ENCODE data around the gene PHC3.

DNA sequence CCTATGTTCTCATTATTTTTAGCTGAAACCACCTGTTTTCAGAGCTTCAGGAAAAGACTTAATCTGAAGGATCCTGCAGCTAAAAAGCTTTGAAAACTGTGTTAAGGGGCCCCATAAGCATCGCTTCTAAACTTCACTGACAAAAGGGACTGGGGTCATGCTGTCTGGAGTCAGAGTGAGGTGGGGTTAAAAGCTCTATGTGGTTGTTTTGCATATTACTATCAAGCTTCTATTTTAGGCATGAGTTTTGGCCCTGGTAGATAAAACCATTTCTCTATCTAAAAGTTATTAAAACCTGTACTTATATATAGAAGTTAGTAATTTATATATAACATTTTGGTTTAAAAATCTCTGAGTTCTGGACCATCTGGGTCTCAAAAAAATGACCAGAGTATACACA lies 98.2 kb downstream of the PHC3 start:
- TF ChIP-seq, protein P1, sequence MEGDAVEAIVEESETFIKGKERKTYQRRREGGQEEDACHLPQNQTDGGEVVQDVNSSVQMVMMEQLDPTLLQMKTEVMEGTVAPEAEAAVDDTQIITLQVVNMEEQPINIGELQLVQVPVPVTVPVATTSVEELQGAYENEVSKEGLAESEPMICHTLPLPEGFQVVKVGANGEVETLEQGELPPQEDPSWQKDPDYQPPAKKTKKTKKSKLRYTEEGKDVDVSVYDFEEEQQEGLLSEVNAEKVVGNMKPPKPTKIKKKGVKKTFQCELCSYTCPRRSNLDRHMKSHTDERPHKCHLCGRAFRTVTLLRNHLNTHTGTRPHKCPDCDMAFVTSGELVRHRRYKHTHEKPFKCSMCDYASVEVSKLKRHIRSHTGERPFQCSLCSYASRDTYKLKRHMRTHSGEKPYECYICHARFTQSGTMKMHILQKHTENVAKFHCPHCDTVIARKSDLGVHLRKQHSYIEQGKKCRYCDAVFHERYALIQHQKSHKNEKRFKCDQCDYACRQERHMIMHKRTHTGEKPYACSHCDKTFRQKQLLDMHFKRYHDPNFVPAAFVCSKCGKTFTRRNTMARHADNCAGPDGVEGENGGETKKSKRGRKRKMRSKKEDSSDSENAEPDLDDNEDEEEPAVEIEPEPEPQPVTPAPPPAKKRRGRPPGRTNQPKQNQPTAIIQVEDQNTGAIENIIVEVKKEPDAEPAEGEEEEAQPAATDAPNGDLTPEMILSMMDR (IDR thresholded peaks at IDR 0.05; ENCODE audit: insufficient read depth, low read length, poor library complexity, severe bottlenecking): no peak
- TF ChIP-seq EZH2phosphoT487 (conservative IDR thresholded peaks at IDR 0.05; ENCODE audit: low read length): no peak
